ENCODE results near the gene BTF3.

BTF3 gene

DNA sequence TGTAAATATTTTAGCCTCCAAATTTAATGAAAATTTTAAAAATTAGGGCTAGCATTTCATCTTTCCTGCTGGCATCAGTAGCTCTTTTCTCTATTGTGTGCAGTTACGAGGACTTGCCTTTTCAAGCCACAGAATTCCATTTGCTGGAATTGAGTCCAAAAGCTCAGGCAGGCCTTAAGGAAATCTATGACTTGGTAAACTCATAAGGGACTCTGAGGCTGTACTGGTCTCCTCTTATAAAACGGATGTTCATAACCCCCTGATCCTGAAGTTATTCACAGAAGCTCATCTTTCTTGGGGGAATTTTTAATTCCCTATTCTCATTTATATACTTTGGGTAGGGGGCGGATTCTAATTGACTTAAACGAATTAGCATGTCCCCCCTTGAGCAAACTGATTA lies 43.8 kb downstream of the BTF3 start:
- no peak overlapping the region for H2AFZ ChIP-seq (ENCODE audit: low read depth, low read length, severe bottlenecking)
- no peak overlapping the region for H3K9ac ChIP-seq (ENCODE audit: low read length)

DNA sequence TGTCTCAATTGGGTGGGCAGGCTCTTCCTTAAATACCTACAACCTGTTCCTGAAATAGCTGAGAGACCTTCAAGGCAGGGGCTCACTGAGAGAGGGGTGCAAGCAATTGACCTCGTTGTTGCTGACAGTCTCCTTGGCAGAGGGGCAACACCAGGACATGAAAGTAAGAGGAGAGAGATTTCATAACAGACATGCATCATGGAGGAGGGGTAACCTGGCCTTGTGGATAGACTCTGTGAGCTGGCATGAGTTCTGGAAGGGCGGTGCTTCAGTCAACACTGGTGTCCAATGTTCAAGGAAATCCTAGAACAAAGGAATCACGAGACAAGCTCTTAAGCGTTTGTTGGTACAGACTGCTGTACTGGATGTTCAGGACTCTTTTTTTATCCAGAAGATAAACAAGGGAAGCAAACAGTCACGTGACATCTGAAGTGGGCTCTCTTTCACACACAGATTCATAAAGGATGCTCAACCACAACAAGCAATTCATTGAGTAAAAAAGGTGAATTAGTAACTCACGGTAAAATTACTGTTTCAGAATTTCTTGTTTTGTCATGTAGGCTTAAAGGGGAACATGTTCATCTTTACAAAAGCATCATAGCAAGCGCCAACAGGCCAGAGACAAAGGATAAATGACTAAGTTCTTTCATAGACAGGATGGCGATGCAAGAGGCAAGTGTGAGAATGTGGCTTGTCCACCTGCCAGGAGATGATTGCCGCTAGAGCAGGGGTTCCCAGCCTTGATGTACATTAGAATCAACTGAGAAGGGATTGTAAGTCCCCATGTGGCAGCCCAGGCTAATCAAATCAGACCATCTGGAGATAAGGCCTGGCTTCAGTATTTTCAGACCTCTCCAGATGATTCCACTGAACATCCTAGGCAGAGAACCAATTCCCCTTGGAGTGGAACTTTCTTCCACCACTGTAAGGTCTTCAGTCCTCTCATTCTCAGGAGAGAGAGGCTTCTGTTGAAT lies 46.5 kb downstream of the BTF3 start:
- no peak overlapping the region for H3K9ac ChIP-seq (ENCODE audit: low read length)
- H3K9me3 ChIP-seq (ENCODE audit: insufficient read depth, low read length): no peaks in the 10 kb centered on the region
- no peak overlapping the region for H2AFZ ChIP-seq (ENCODE audit: low read depth, low read length, severe bottlenecking)
- H3K36me3 ChIP-seq (ENCODE audit: low read length): no peaks in the 10 kb centered on the region
- H3K4me2 ChIP-seq (ENCODE audit: low read depth, low read length, poor library complexity, severe bottlenecking): no peak overlapping the region
- H4K20me1 ChIP-seq (ENCODE audit: low read depth, low read length): no peaks in the 10 kb centered on the region
- H3K9me2 ChIP-seq (replicated peaks; ENCODE audit: insufficient read depth, low read length): no peaks in the 10 kb centered on the region
- no peak overlapping the region for H3K4me3 ChIP-seq (ENCODE audit: insufficient read depth, low read length, poor library complexity, severe bottlenecking)
- no peaks in the 10 kb centered on the region for H3K27me3 ChIP-seq (ENCODE audit: low read length)
- H3F3A ChIP-seq (ENCODE audit: insufficient read depth): no peaks in the 10 kb centered on the region
- H3K27ac ChIP-seq (ENCODE audit: low read depth, low read length): no peak overlapping the region
- H3K79me2 ChIP-seq (ENCODE audit: insufficient read depth, low read length): no peaks in the 10 kb centered on the region
- no peak for TF ChIP-seq EZH2phosphoT487 (conservative IDR thresholded peaks at IDR 0.05; ENCODE audit: low read length)
- TF ChIP-seq, protein P1, sequence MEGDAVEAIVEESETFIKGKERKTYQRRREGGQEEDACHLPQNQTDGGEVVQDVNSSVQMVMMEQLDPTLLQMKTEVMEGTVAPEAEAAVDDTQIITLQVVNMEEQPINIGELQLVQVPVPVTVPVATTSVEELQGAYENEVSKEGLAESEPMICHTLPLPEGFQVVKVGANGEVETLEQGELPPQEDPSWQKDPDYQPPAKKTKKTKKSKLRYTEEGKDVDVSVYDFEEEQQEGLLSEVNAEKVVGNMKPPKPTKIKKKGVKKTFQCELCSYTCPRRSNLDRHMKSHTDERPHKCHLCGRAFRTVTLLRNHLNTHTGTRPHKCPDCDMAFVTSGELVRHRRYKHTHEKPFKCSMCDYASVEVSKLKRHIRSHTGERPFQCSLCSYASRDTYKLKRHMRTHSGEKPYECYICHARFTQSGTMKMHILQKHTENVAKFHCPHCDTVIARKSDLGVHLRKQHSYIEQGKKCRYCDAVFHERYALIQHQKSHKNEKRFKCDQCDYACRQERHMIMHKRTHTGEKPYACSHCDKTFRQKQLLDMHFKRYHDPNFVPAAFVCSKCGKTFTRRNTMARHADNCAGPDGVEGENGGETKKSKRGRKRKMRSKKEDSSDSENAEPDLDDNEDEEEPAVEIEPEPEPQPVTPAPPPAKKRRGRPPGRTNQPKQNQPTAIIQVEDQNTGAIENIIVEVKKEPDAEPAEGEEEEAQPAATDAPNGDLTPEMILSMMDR (IDR thresholded peaks at IDR 0.05; ENCODE audit: insufficient read depth, low read length, poor library complexity, severe bottlenecking): no peak

More for the DNA sequence above, 43.8 kb downstream of the BTF3 start:
- no peaks in the 10 kb centered on the region for H3K9me2 ChIP-seq (replicated peaks; ENCODE audit: insufficient read depth, low read length)
- TF ChIP-seq EZH2phosphoT487 (conservative IDR thresholded peaks at IDR 0.05; ENCODE audit: low read length): no peak
- TF ChIP-seq, protein P1 (IDR thresholded peaks at IDR 0.05; ENCODE audit: insufficient read depth, low read length, poor library complexity, severe bottlenecking): no peak
- H3F3A ChIP-seq (ENCODE audit: insufficient read depth): no peaks in the 10 kb centered on the region
- H3K27ac ChIP-seq (ENCODE audit: low read depth, low read length): no peak overlapping the region
- no peaks in the 10 kb centered on the region for H3K27me3 ChIP-seq (ENCODE audit: low read length)
- no peak overlapping the region for H3K4me3 ChIP-seq (ENCODE audit: insufficient read depth, low read length, poor library complexity, severe bottlenecking)
- H3K9me3 ChIP-seq (ENCODE audit: insufficient read depth, low read length): no peaks in the 10 kb centered on the region
- H3K36me3 ChIP-seq (ENCODE audit: low read length): no peaks in the 10 kb centered on the region
- H3K4me2 ChIP-seq (ENCODE audit: low read depth, low read length, poor library complexity, severe bottlenecking): no peak overlapping the region
- H4K20me1 ChIP-seq (ENCODE audit: low read depth, low read length): no peaks in the 10 kb centered on the region
- H3K79me2 ChIP-seq (ENCODE audit: insufficient read depth, low read length): no peaks in the 10 kb centered on the region

DNA sequence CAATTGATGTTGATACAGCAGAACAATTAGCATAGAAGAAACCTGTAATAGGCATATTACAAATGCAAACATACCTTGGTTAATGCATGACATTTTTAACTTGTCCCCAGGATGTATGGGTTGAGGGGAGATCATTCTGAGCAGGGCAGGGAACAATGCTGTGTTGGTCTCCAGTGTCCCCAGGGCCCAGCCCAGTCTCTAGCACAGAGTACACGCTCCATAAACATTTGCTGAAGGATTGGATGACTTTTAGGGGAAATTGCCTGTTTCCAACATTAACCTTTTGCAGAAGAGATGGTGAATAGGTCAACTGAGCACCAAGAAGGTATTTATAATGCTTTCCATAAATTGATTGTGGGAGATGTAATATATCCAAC lies 47.1 kb downstream of the BTF3 start:
- no peaks in the 10 kb centered on the region for H3K9me3 ChIP-seq (ENCODE audit: insufficient read depth, low read length)
- no peaks in the 10 kb centered on the region for H3K36me3 ChIP-seq (ENCODE audit: low read length)
- H4K20me1 ChIP-seq (ENCODE audit: low read depth, low read length): no peaks in the 10 kb centered on the region
- no peak overlapping the region for H2AFZ ChIP-seq (ENCODE audit: low read depth, low read length, severe bottlenecking)
- no peaks in the 10 kb centered on the region for H3K9me2 ChIP-seq (replicated peaks; ENCODE audit: insufficient read depth, low read length)
- H3K79me2 ChIP-seq (ENCODE audit: insufficient read depth, low read length): no peaks in the 10 kb centered on the region
- no peak overlapping the region for H3K27ac ChIP-seq (ENCODE audit: low read depth, low read length)
- TF ChIP-seq, protein P1 (IDR thresholded peaks at IDR 0.05; ENCODE audit: insufficient read depth, low read length, poor library complexity, severe bottlenecking): no peak
- no peak for TF ChIP-seq EZH2phosphoT487 (conservative IDR thresholded peaks at IDR 0.05; ENCODE audit: low read length)
- no peaks in the 10 kb centered on the region for H3F3A ChIP-seq (ENCODE audit: insufficient read depth)
- no peaks in the 10 kb centered on the region for H3K27me3 ChIP-seq (ENCODE audit: low read length)
- H3K4me3 ChIP-seq (ENCODE audit: insufficient read depth, low read length, poor library complexity, severe bottlenecking): no peak overlapping the region
- H3K4me2 ChIP-seq (ENCODE audit: low read depth, low read length, poor library complexity, severe bottlenecking): no peak overlapping the region
- H3K9ac ChIP-seq (ENCODE audit: low read length): no peak overlapping the region

Data from SU-DHL-6 (cell line).